Peyer's patch (tissue), 4 donors: ENCODE data around the gene CNIH1. TPM values are rescaled to one million over a fixed set of nuclear protein-coding genes. Genes with fewer than 3 reads are reported as not detected.
A peak's percentile ranks its signal among the peaks of the same experiment; 100 is the strongest.

Experiments
- DNase-seq, 3 donors: peaks; one replicate each; pipeline ENCODE4 v3.0.0-alpha.2; 2017 to 2019
- H3K27ac ChIP-seq, 4 donors: fragments of 200-600 bp; sonication (generic); one replicate each; pipeline ENCODE4 v1.5.1; 2016 to 2019
- H3K27me3 ChIP-seq, 2 donors: fragments of 200-600 bp; sonication (generic); one replicate each; pipeline ENCODE4 v1.5.1; 2019
- H3K36me3 ChIP-seq, 3 donors: fragments of 200-600 bp; sonication (generic); one replicate each; pipeline ENCODE4 v1.5.1; 2016 to 2019
- H3K4me1 ChIP-seq, 4 donors: fragments of 200-600 bp; sonication (generic); one replicate each; pipeline ENCODE4 v1.5.1; 2016 to 2019
- H3K4me3 ChIP-seq, 4 donors: fragments of 200-600 bp; sonication (generic); 1 replicate in 3 of 4; 2 replicates in 1 of 4; pipeline ENCODE4 v1.5.1; 2016 to 2019; ENCODE audit warnings: mild to moderate bottlenecking in 1 of 4
- H3K9me3 ChIP-seq, 4 donors: fragments of 200-600 bp; sonication (generic); one replicate each; pipeline ENCODE4 v1.5.1; 2016 to 2019; ENCODE audit warnings: mild to moderate bottlenecking in 1 of 4
- POLR2A ChIP-seq, 2 donors: fragments of 450-650 bp; IDR thresholded peaks; one replicate each; pipeline ENCODE4 v1.5.1; 2017; ENCODE audit warnings: antibody characterized with exemption in 2 of 2, mild to moderate bottlenecking in 2 of 2, moderate library complexity in 2 of 2
- total RNA-seq, 4 donors: library from RNA; depleted of rRNA; stranded (reverse); fragments of >200 nt; gene quantifications; one replicate each; pipeline ENCODE4 v1.1.0, GENCODE V29; 2016
- TF ChIP-seq, protein P1 (sequence below), 6 experiments: fragments of 450-650 bp in 4 of 6; fragments of 200-600 bp in 2 of 6; sonication (generic) in 1 of 6; IDR thresholded peaks; one replicate each; pipeline ENCODE4 v1.5.1; 2017 to 2019; ENCODE audit warnings: antibody characterized with exemption in 6 of 6, mild to moderate bottlenecking in 3 of 6, moderate library complexity in 1 of 6

CNIH1 gene
- total RNA-seq = 100 to 1,000 TPM in 3 of 4 donors, 10 to 100 TPM in 1; 61.1 to 130 (median 121) TPM

GRCh38 chr14:54440873-54441868 lies at the start of gene CNIH1:
Gene CNIH1, minus strand, starts transcription at chr14:54441374. Its CDS starts 47 bp downstream, at chr14:54441327.
- DNase-seq = peak; percentile 86 to 96 (median 96)
- TF ChIP-seq, protein P1, sequence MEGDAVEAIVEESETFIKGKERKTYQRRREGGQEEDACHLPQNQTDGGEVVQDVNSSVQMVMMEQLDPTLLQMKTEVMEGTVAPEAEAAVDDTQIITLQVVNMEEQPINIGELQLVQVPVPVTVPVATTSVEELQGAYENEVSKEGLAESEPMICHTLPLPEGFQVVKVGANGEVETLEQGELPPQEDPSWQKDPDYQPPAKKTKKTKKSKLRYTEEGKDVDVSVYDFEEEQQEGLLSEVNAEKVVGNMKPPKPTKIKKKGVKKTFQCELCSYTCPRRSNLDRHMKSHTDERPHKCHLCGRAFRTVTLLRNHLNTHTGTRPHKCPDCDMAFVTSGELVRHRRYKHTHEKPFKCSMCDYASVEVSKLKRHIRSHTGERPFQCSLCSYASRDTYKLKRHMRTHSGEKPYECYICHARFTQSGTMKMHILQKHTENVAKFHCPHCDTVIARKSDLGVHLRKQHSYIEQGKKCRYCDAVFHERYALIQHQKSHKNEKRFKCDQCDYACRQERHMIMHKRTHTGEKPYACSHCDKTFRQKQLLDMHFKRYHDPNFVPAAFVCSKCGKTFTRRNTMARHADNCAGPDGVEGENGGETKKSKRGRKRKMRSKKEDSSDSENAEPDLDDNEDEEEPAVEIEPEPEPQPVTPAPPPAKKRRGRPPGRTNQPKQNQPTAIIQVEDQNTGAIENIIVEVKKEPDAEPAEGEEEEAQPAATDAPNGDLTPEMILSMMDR (IDR thresholded peaks at IDR 0.05) = peak; percentile 90 to 98 (median 96)
- TF ChIP-seq POLR2A (IDR thresholded peaks at IDR 0.05) = peak; percentile 23 to 43
- Histone ChIP-seq H3K36me3 (no peaks in the 10 kb centered on the region), H3K27me3 (no peaks in the 10 kb centered on the region), H3K27ac (peak within 1 kb of the TSS; percentile 86 to 98 (median 92)), H3K9me3 (no peaks in the 10 kb centered on the region), H3K4me3 (peak within 1 kb of the TSS; percentile 57 to 90 (median 66)), H3K4me1 (peaks cover 0 to 26% (median 4%) of the 10 kb centered on the region in 4 donors)

GRCh38 chr14:54490445-54491175 lies 49.4 kb upstream of the CNIH1 start:
- H3K9me3 ChIP-seq = no peaks in the 10 kb centered on the region
- TF ChIP-seq, protein P1 (IDR thresholded peaks at IDR 0.05) = no peak
- TF ChIP-seq POLR2A (IDR thresholded peaks at IDR 0.05) = no peak
- H3K4me1 ChIP-seq = peaks cover 0 to 25% (median 2%) of the 10 kb centered on the region in 4 donors
- no peaks in the 10 kb centered on the region for H3K27me3 ChIP-seq
- H3K27ac ChIP-seq = no peak overlapping the region
- no peaks in the 10 kb centered on the region for H3K36me3 ChIP-seq
- no peak overlapping the region for H3K4me3 ChIP-seq
- no peak for DNase-seq

DNA sequence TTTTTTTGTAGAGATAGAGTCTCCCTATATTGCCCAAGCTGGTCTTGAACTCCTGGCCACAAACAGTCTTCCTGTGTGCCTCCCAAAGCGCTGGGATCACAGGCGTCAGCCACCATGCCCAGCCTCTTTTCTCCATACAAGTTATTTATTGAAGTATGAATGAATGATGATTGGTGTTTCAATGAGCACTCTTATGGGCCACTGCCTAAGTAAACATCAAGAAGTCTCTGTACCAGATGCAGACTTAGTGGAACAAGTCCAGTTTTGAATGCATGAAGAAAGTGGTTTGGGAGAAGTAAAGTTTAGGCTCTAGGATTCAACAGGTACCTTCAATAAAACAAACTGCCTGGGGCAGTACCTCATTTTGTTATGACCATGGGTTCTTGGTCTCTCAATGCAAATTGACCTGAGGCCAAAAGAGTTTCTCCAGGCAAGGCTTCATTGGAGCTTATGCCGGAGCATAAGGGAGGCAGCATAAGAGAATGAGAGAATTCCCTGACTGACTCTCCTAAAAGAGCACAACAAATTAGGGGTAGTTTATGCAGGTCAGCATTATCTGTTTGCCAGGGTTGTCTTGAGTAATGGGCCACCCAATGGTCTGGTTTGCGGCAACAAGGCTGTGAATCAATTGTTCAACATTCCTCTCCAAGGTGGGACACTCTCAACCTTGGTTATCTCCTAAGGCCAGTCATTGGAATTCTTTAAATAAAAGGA lies 48.7 kb upstream of the CNIH1 start:
- Histone ChIP-seq H3K4me3 (peak overlapping the region in 2 of 4 donors; percentile 81 to 90), H3K4me1 (peaks cover 0 to 25% (median 2%) of the 10 kb centered on the region in 4 donors)

GRCh38 chr14:54489318-54489683 lies 48.1 kb upstream of the CNIH1 start:
- Histone ChIP-seq H3K36me3 (no peaks in the 10 kb centered on the region), H3K4me1 (peaks cover 0 to 29% (median 2%) of the 10 kb centered on the region in 4 donors), H3K9me3 (no peaks in the 10 kb centered on the region), H3K27ac (peak overlapping the region; percentile 89 to 99 (median 94)), H3K4me3 (peak overlapping the region; percentile 73 to 98 (median 86)), H3K27me3 (no peaks in the 10 kb centered on the region)
- DNase-seq = no peak
- TF ChIP-seq POLR2A (IDR thresholded peaks at IDR 0.05) = no peak
- TF ChIP-seq, protein P1 (IDR thresholded peaks at IDR 0.05) = peak in 1 of 6 experiments; percentile 1

More for the DNA sequence above, 48.7 kb upstream of the CNIH1 start:
- Histone ChIP-seq H3K27ac (peak overlapping the region; percentile 89 to 99 (median 94)), H3K27me3 (no peaks in the 10 kb centered on the region), H3K9me3 (no peaks in the 10 kb centered on the region), H3K36me3 (no peaks in the 10 kb centered on the region)
- DNase-seq = no peak
- TF ChIP-seq, protein P1 (IDR thresholded peaks at IDR 0.05) = no peak
- TF ChIP-seq POLR2A (IDR thresholded peaks at IDR 0.05) = no peak
